Measurements from ENCODE around the gene TBC1D22A.

TBC1D22A gene

GRCh38 chr22:46758867-46759290, 3.6 kb upstream of the TBC1D22A start:
- H3K4me3 ChIP-seq (ENCODE audit: low read depth, low read length), result no peak overlapping the region
- TF ChIP-seq CTCF (IDR thresholded peaks at IDR 0.05; ENCODE audit: insufficient read depth, low read length, missing control alignments), result peak; percentile 70
- ChIA-PET CTCF (interaction anchor here (0.8 to 3.7 kb wide), 17 partner anchors 9 to 458 kb away, joined by 3 to 22 read pairs (median 4); no protein-coding TSS in a partner anchor), POLR2A (interaction anchor here (0.9 kb wide), 1 partner anchor 19 kb away, joined by 3 read pairs; no protein-coding TSS in a partner anchor)
- no peak for DNase-seq (ENCODE audit: low read depth, low spot score)

DNA sequence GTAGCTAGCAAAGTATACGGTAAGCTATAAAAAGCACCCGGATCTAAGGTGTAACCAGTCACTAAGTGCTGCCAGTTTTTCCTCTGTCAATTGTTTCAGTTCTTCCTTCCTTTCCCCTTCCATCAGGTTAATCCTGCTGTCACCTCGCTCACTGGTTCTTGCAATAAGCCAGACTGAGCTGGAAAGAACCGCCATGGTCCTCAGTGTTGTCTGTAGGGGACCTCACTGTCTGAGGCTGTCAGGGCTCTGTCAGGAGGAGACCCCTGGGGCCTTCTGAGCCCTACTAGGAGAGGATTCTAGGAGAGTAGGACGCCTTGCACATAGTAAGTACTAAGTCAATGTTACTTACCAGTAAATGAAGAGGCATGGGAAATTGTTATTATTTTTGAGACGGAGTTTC, 1.4 kb upstream of the TBC1D22A start:
- DNase-seq (ENCODE audit: low read depth, low spot score), result no peak
- no peak for TF ChIP-seq CTCF (IDR thresholded peaks at IDR 0.05; ENCODE audit: insufficient read depth, low read length, missing control alignments)
- H3K4me3 ChIP-seq (ENCODE audit: low read depth, low read length), result peak overlapping the region; percentile 93
- POLR2A ChIA-PET, result interaction anchor here (2.8 kb wide), 1 partner anchor 11 kb away, joined by 20 read pairs; no protein-coding TSS in a partner anchor
- CTCF ChIA-PET, result interaction anchor here (1.2 to 3.7 kb wide), 5 partner anchors 9 to 393 kb away, joined by 3 to 12 read pairs (median 3); no protein-coding TSS in a partner anchor

DNA sequence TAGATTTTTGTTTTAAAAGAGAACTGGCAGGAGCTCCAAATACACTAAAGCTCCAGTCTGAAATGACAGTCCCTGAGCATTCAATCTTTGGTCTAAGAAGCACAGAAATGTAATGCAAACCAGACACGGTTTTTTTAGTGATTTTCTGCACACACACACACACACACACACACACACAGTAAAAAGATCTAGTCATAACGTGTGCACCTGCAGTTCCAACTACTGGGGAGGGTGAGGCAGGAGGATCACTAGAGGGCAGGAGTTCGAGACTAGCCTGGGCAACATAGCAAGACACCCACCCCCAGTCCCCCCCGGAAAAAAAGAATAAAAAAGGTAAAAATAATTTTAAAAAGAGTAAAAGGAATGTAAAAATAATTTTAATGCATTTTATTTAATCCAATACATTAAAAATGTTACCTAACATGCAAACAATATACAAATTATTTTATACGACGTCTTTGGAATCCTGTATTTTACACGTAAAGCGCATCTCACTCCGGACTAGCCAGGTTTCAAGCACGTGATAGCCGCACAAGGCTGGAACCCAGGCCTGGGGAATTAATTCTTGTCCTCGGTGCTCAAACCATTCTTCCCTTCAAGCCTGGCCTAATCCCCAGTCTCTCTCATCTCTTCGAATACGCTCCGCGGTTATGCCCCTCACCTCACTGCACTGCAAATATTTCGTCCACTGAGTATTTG, 762 bp upstream of the TBC1D22A start:
- DNase-seq (ENCODE audit: low read depth, low spot score), result no peak
- ChIA-PET CTCF (interaction anchor here (1.0 to 3.7 kb wide), 8 partner anchors 10 to 394 kb away, joined by 3 to 12 read pairs (median 4); no protein-coding TSS in a partner anchor), POLR2A (interaction anchor here (0.8 to 2.8 kb wide), 9 partner anchors 7 to 198 kb away, joined by 3 to 20 read pairs (median 3); no protein-coding TSS in a partner anchor)
- H3K4me3 ChIP-seq (ENCODE audit: low read depth, low read length), result peak overlapping the region; percentile 93
- TF ChIP-seq CTCF (IDR thresholded peaks at IDR 0.05; ENCODE audit: insufficient read depth, low read length, missing control alignments), result no peak

GRCh38 chr22:46763051-46763705, 728 bp downstream of the TBC1D22A start:
- no peak for TF ChIP-seq CTCF (IDR thresholded peaks at IDR 0.05; ENCODE audit: insufficient read depth, low read length, missing control alignments)
- no peak for DNase-seq (ENCODE audit: low read depth, low spot score)
- ChIA-PET CTCF (interaction anchor here (1.0 to 2.5 kb wide), 5 partner anchors 11 to 200 kb away, joined by 3 to 7 read pairs (median 5); no protein-coding TSS in a partner anchor), POLR2A (interaction anchor here (0.6 to 2.8 kb wide), 13 partner anchors 9 to 1171 kb away, joined by 3 to 20 read pairs (median 3); no protein-coding TSS in a partner anchor)
- peak overlapping the region; percentile 93 for H3K4me3 ChIP-seq (ENCODE audit: low read depth, low read length)

DNA sequence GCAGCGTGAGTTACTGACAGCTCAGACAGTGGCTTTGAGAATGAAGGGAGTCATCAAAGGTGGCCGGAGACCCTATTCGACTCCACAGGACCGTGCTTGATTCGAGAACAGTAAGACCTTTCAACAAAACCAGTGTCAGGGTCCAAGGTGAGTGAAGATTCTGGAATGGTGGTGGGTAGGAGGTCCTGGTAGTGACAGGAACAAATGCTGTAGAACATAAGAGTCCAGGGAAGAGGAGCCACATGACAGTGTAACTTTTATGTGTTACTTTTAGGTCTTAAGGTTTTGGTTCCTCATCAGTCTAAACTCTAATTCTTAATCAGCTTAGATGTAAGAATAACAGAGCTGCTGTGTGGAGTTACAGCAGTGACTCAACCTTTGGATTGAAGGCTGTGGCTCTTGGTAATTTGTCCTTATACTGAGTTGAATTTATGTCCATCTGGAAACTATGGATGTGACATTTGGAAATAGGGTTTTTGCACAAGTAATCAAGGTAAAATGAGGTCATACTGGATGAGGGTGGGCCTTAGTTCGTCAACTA, 1.8 kb downstream of the TBC1D22A start:
- no peak for TF ChIP-seq CTCF (IDR thresholded peaks at IDR 0.05; ENCODE audit: insufficient read depth, low read length, missing control alignments)
- ChIA-PET POLR2A (no interaction called here), CTCF (interaction anchor here (0.7 to 1.7 kb wide), 3 partner anchors 10 to 37 kb away, joined by 3 to 4 read pairs (median 4); no protein-coding TSS in a partner anchor)
- peak overlapping the region; percentile 4; the same call in 1 of the 2 replicates for H3K4me3 ChIP-seq (ENCODE audit: low read depth, low read length)
- DNase-seq (ENCODE audit: low read depth, low spot score), result no peak
